Motor neuron (in vitro differentiated cells): ENCODE results near the gene SLC30A7. TPM values are rescaled to one million over a fixed set of nuclear protein-coding genes. Genes with fewer than 3 reads are reported as not detected.

Experiments
- ATAC-seq, 8 experiments: fragments of 200-7000 bp; cut with Tn5 transposase; replicated peaks in 6 of 8; 2 replicates each; pipeline ENCODE4 v1.8.0; 2021; ENCODE audit warnings: mild to moderate bottlenecking in 8 of 8, moderate library complexity in 8 of 8
- H3K27ac ChIP-seq, 2 donors: fragments of 250-450 bp; sonication (Bioruptor Pico); 2 replicates each; pipeline ENCODE4 v1.9.0; 2021; ENCODE audit warnings: antibody characterized with exemption in 2 of 2, mild to moderate bottlenecking in 2 of 2, moderate library complexity in 1 of 2
- H3K4me1 ChIP-seq, 2 donors: fragments of 250-450 bp; sonication (Bioruptor Pico); replicated peaks in 1 of 2; 2 replicates each; pipeline ENCODE4 v1.6.1; 2021; ENCODE audit warnings: antibody characterized with exemption in 2 of 2, mild to moderate bottlenecking in 2 of 2, moderate library complexity in 1 of 2
- H3K4me3 ChIP-seq, 5 donors: fragments of 250-450 bp; sonication (Bioruptor Pico); 2 replicates each; pipeline ENCODE4 v1.9.0; 2021; ENCODE audit warnings: antibody characterized with exemption in 5 of 5, mild to moderate bottlenecking in 5 of 5, moderate library complexity in 4 of 5
- WGBS, 10 experiments: fragments of 450-650 bp; shearing (Covaris generic); methylation state at CpG; one replicate each; pipeline ENCODE4 v1.0.0; 2022; 5-methylcytosine and 5-hydroxymethylcytosine counted together
- in situ Hi-C, 9 experiments: fragments of 400-800 bp; cut with MboI; loops; one replicate each; pipeline ENCODE4 v1.15.0; 2021; ENCODE audit warnings: low sequenced_read_pairs in 9 of 9, low pct_unique_long_range_greater_than_20kb in 2 of 9; ENCODE audit not compliant: unreplicated experiment in 9 of 9
- total RNA-seq, 8 experiments: library from RNA; unstranded; fragments of 300-600 nt; gene quantifications; 2 replicates each; pipeline versions ENCODE4 v1.2.3 to v1.2.4, GENCODE V29; 2022

SLC30A7 gene
- total RNA-seq, 8 experiments from 2014 or later: 19.6 to 27.0 (median 21.1) TPM

GRCh38 chr1:101026430-101026788 is 130.5 kb downstream of the SLC30A7 start:
- Histone ChIP-seq H3K4me1 (peaks cover 3 to 14% of the 10 kb centered on the region in 2 donors), H3K27ac (peak overlapping the region; percentile 80 to 90), H3K4me3 (peak overlapping the region; percentile 59 to 84 (median 79))
- ATAC-seq: no peak
- in situ Hi-C loops: no loop called here
- 20 to 69% (median 31%) methylated on average over 2 to 5 of the region's 5 CpGs for WGBS, 10 experiments

- in situ Hi-C loops: no loop called here
- Histone ChIP-seq H3K4me3 (no peak overlapping the region), H3K27ac (no peak overlapping the region), H3K4me1 (peaks cover 3 to 14% of the 10 kb centered on the region in 2 donors)
- ATAC-seq: no peak
- WGBS, 10 experiments: 80 to 100% (median 92%) methylated on average over 1 to 6 of the region's 6 CpGs
Observed at GRCh38 chr1:101027194-101027772, 131.4 kb downstream of the SLC30A7 start.

GRCh38 chr1:101028466-101028865 is 132.6 kb downstream of the SLC30A7 start:
- Histone ChIP-seq H3K27ac (no peak overlapping the region), H3K4me1 (peaks cover 3 to 14% of the 10 kb centered on the region in 2 donors), H3K4me3 (no peak overlapping the region)
- in situ Hi-C loops: no loop called here
- ATAC-seq: no peak
- 50 to 100% (median 96%) methylated on average over 2 of the region's 2 CpGs for WGBS, 10 experiments

- H3K4me3 ChIP-seq: no peak overlapping the region
- in situ Hi-C loops: no loop called here
Observed at GRCh38 chr1:101029184-101029583, 133.3 kb downstream of the SLC30A7 start.

GRCh38 chr1:101030881-101031280 is 135.0 kb downstream of the SLC30A7 start:
- 80 to 100% (median 93%) methylated on average over 1 to 4 of the region's 4 CpGs; no CpG with 5 or more reads in 1 of the 10 experiments for WGBS, 10 experiments
- no peak for ATAC-seq
- H3K4me1 ChIP-seq: peaks cover 3 to 7% of the 10 kb centered on the region in 2 donors
- H3K27ac ChIP-seq: no peak overlapping the region
- in situ Hi-C loops: no loop called here
- no peak overlapping the region for H3K4me3 ChIP-seq

More at GRCh38 chr1:101029184-101029583, 133.3 kb downstream of the SLC30A7 start:
- WGBS, 10 experiments: 67 to 100% (median 89%) methylated on average over 1 of the region's 1 CpG; no CpG with 5 or more reads in 1 of the 10 experiments
- Histone ChIP-seq H3K27ac (no peak overlapping the region), H3K4me1 (peaks cover 3 to 14% of the 10 kb centered on the region in 2 donors)
- ATAC-seq: no peak

Other genes starting within 250 kb of the SLC30A7 start
- gene VCAM1, start 176.3 kb upstream of the SLC30A7 start, total RNA-seq: 10 to 100 TPM in 2 of 8 experiments, 1 to 10 TPM in 4, under 1 TPM in 1, not detected in 1; 0.38 to 84.0 (median 1.9) TPM
- gene EXTL2, start 1.2 kb upstream of the SLC30A7 start, total RNA-seq: 10 to 100 TPM; 18.2 to 53.5 (median 38.7) TPM
- gene DPH5, start 129.7 kb downstream of the SLC30A7 start, total RNA-seq: 10 to 100 TPM; 34.4 to 90.9 (median 60.2) TPM